HFF-Myc (cell line): ENCODE results near the gene SELENOW.

Source experiments
- DNase-seq: peaks from one replicate; pipeline ENCODE4 v3.0.0-alpha.2; 2011; ENCODE audit warnings: low read depth; ENCODE audit errors: extremely low read depth
- H3K4me3 ChIP-seq: replicated peaks from 2 replicates; pipeline ENCODE4 v1.5.1; 2011; ENCODE audit warnings: low read depth, mild to moderate bottlenecking, control low read depth, low read length
- TF ChIP-seq, protein P1 (sequence below): IDR thresholded peaks from 2 replicates; pipeline ENCODE4 v1.5.1; 2012; ENCODE audit warnings: mild to moderate bottlenecking, low read depth, low read length, control low read depth; ENCODE audit errors: missing control alignments

The SELENOW gene

GRCh38 chr19:47752440-47753211 is 25.9 kb upstream of the SELENOW start:
- no peak overlapping the region for H3K4me3 ChIP-seq
- TF ChIP-seq, protein P1, sequence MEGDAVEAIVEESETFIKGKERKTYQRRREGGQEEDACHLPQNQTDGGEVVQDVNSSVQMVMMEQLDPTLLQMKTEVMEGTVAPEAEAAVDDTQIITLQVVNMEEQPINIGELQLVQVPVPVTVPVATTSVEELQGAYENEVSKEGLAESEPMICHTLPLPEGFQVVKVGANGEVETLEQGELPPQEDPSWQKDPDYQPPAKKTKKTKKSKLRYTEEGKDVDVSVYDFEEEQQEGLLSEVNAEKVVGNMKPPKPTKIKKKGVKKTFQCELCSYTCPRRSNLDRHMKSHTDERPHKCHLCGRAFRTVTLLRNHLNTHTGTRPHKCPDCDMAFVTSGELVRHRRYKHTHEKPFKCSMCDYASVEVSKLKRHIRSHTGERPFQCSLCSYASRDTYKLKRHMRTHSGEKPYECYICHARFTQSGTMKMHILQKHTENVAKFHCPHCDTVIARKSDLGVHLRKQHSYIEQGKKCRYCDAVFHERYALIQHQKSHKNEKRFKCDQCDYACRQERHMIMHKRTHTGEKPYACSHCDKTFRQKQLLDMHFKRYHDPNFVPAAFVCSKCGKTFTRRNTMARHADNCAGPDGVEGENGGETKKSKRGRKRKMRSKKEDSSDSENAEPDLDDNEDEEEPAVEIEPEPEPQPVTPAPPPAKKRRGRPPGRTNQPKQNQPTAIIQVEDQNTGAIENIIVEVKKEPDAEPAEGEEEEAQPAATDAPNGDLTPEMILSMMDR: no peak
- no peak for DNase-seq

- DNase-seq: no peak
- TF ChIP-seq, protein P1: no peak
- H3K4me3 ChIP-seq: no peak overlapping the region
Observed at GRCh38 chr19:47754206-47755064, 24.1 kb upstream of the SELENOW start.

DNA sequence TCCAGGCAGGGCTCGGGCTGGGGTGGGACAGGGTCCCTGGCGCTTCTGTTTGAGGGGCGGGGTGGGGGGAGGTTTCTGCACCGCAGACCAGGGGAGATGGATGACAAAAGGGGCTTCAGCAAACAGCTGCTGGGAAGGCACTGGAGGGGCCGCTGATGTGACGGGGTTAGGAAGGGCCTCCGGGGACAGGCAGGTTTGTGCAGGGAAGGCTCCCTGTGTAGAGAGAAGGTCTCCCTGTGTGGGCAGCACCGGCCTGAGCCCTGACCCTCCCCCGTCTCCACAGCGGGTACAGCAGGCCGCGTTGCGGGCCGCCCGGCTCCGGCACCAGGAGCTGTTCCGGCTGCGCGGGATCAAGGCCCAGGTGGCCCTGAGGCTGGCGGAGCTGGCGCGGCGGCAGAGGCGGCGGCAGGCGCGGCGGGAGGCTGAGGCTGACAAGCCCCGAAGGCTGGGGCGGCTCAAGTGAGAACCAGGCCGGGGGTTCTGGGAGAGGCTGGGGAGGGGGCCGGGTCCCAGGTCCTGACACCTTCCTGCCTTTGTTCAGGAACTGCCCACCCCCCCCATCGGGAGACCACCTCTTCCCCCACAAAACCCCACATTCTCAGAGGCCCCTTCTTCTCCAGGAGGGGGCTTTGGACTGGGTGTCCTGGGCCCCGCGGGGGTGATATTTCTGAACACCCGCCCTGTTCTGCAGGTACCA is 23.3 kb upstream of the SELENOW start:
- TF ChIP-seq, protein P1: no peak
- no peak overlapping the region for H3K4me3 ChIP-seq
- DNase-seq: no peak

GRCh38 chr19:47755762-47756626 is 22.5 kb upstream of the SELENOW start:
- DNase-seq: no peak
- TF ChIP-seq, protein P1: no peak
- no peak overlapping the region for H3K4me3 ChIP-seq

- DNase-seq: no peak
- no peak overlapping the region for H3K4me3 ChIP-seq
- TF ChIP-seq, protein P1: no peak
Observed at GRCh38 chr19:47756627-47756929, 21.9 kb upstream of the SELENOW start.
